OCI-LY1 (cell line): ENCODE data around the gene GNA14.
"Not testable (repeated sequence)": the region's sequence is repeated elsewhere in the genome, so short reads cannot be mapped to it uniquely, and the experiment has no call there.

Experiments
- H2AFZ ChIP-seq: fragments of 200-600 bp; sonication (generic), shearing (Covaris generic); 2 replicates; pipeline ENCODE4 v1.6.0; 2014; ENCODE audit warnings: antibody characterized with exemption, mild to moderate bottlenecking, low read length
- H3F3A ChIP-seq: fragments of 200-600 bp; sonication (generic), shearing (Covaris generic); 2 replicates; pipeline ENCODE4 v1.6.0; 2014; ENCODE audit warnings: mild to moderate bottlenecking, antibody characterized with exemption, low read length, moderate library complexity; ENCODE audit not compliant: insufficient read depth
- H3K27ac ChIP-seq: fragments of 200-600 bp; sonication (generic); 2 replicates; pipeline ENCODE4 v1.5.1; 2014; ENCODE audit warnings: low read length, mixed run types, mild to moderate bottlenecking, low read depth; ENCODE audit not compliant: poor library complexity, severe bottlenecking
- H3K27me3 ChIP-seq: fragments of 200-600 bp; sonication (generic); 2 replicates; pipeline ENCODE4 v1.6.0; 2014; ENCODE audit warnings: antibody characterized with exemption, mild to moderate bottlenecking, low read length, moderate library complexity; ENCODE audit not compliant: insufficient read depth
- H3K36me3 ChIP-seq: fragments of 200-600 bp; sonication (generic); 2 replicates; pipeline ENCODE4 v1.6.1; 2014; ENCODE audit warnings: mild to moderate bottlenecking, antibody characterized with exemption, low read length, moderate library complexity, mixed read lengths; ENCODE audit not compliant: insufficient read depth
- H3K4me1 ChIP-seq: fragments of 200-600 bp; sonication (generic); 2 replicates; pipeline ENCODE4 v1.5.1; 2014; ENCODE audit warnings: mild to moderate bottlenecking, low read length, moderate library complexity; ENCODE audit not compliant: insufficient read depth, severe bottlenecking
- H3K4me2 ChIP-seq: fragments of 200-600 bp; sonication (generic), shearing (Covaris generic); 2 replicates; pipeline ENCODE4 v1.6.1; 2014; ENCODE audit warnings: low read length
- H3K4me3 ChIP-seq: fragments of 200-600 bp; sonication (generic); 2 replicates; pipeline ENCODE4 v1.5.1; 2014; ENCODE audit warnings: low read length, low read depth, mild to moderate bottlenecking, mixed read lengths; ENCODE audit not compliant: poor library complexity, severe bottlenecking
- H3K79me2 ChIP-seq: fragments of 200-600 bp; shearing (Covaris generic); 2 replicates; pipeline ENCODE4 v1.6.1; 2016; ENCODE audit warnings: mixed run types, low read length, mixed read lengths; ENCODE audit not compliant: insufficient read depth
- H3K9ac ChIP-seq: fragments of 200-600 bp; sonication (generic), shearing (Covaris generic); 2 replicates; pipeline ENCODE4 v1.6.1; 2014; ENCODE audit warnings: mild to moderate bottlenecking, low read length, mixed read lengths
- H3K9me2 ChIP-seq: fragments of 200-600 bp; sonication (generic), shearing (Covaris generic); 2 replicates; pipeline ENCODE4 v1.6.1; 2014; ENCODE audit warnings: low read depth, mild to moderate bottlenecking, low read length, mixed read lengths
- H3K9me3 ChIP-seq: fragments of 200-600 bp; shearing (Covaris generic); 2 replicates; pipeline ENCODE4 v1.6.1; 2014; ENCODE audit warnings: low read length, mixed read lengths
- H4K20me1 ChIP-seq: fragments of 200-600 bp; sonication (generic), shearing (Covaris generic); 2 replicates; pipeline ENCODE4 v1.6.0; 2016; ENCODE audit warnings: mild to moderate bottlenecking, low read length; ENCODE audit not compliant: insufficient read depth
- CTCF ChIP-seq: fragments of 200-600 bp; sonication (generic), shearing (Covaris generic); IDR thresholded peaks from 2 replicates; pipeline ENCODE4 v1.5.1; 2017; ENCODE audit warnings: mild to moderate bottlenecking, antibody characterized with exemption, low read length, moderate library complexity, mixed read lengths
- EZH2 ChIP-seq: fragments of 200-600 bp; sonication (generic), shearing (Covaris generic); IDR thresholded peaks from 2 replicates; pipeline ENCODE4 v1.8.0; 2017; ENCODE audit warnings: borderline replicate concordance, mixed run types, mild to moderate bottlenecking, antibody characterized with exemption, low read length, moderate library complexity, mixed read lengths

GNA14 gene

GRCh38 chr9:77648234-77649108 is at the start of gene GNA14:
Gene GNA14 (minus strand): TSS chr9:77648322. CDS start chr9:77647793, 529 bp downstream.
- no peaks in the 10 kb centered on the region for H3F3A ChIP-seq
- H3K27me3 ChIP-seq = no peaks in the 10 kb centered on the region
- no peak within 1 kb of the TSS for H3K4me3 ChIP-seq
- H3K79me2 ChIP-seq = no peaks in the 10 kb centered on the region
- no peak within 1 kb of the TSS for H3K4me2 ChIP-seq
- no peaks in the 10 kb centered on the region for H3K4me1 ChIP-seq
- no peak within 1 kb of the TSS for H3K27ac ChIP-seq
- no peak within 1 kb of the TSS for H2AFZ ChIP-seq
- TF ChIP-seq CTCF (no peak), EZH2 (no peak)
- H3K9me2 ChIP-seq = no peaks in the 10 kb centered on the region
- H4K20me1 ChIP-seq = no peaks in the 10 kb centered on the region
- H3K36me3 ChIP-seq = no peaks in the 10 kb centered on the region
- no peak within 1 kb of the TSS for H3K9ac ChIP-seq
- no peaks in the 10 kb centered on the region for H3K9me3 ChIP-seq

- Histone ChIP-seq H3K79me2 (no peaks in the 10 kb centered on the region), H3K36me3 (no peaks in the 10 kb centered on the region), H3K27ac (no peak overlapping the region), H3K9ac (no peak overlapping the region), H3K4me2 (no peak overlapping the region), H3K4me1 (no peaks in the 10 kb centered on the region), H3K9me3 (no peaks in the 10 kb centered on the region), H3K27me3 (no peaks in the 10 kb centered on the region), H2AFZ (no peak overlapping the region), H4K20me1 (no peaks in the 10 kb centered on the region), H3K9me2 (no peaks in the 10 kb centered on the region), H3F3A (no peaks in the 10 kb centered on the region), H3K4me3 (no peak overlapping the region)
- TF ChIP-seq EZH2 (no peak), CTCF (no peak)
Observed at GRCh38 chr9:77697238-77697984, 49.3 kb upstream of the GNA14 start.

- not testable (repeated sequence) for H3K4me3 ChIP-seq, H3K9me3 ChIP-seq, H3K79me2 ChIP-seq, H3K27ac ChIP-seq, H2AFZ ChIP-seq, H3K27me3 ChIP-seq, H3K9me2 ChIP-seq, H3K4me2 ChIP-seq, H3K9ac ChIP-seq, H3F3A ChIP-seq, H4K20me1 ChIP-seq, H3K36me3 ChIP-seq, H3K4me1 ChIP-seq
Observed at GRCh38 chr9:77690723-77691122, 42.6 kb upstream of the GNA14 start.

GRCh38 chr9:77690119-77690518 is 42.0 kb upstream of the GNA14 start:
- H3K27ac ChIP-seq, H3K9me3 ChIP-seq, H3K79me2 ChIP-seq, H3F3A ChIP-seq, H4K20me1 ChIP-seq, H3K9me2 ChIP-seq, H3K9ac ChIP-seq, H2AFZ ChIP-seq, H3K4me1 ChIP-seq, H3K36me3 ChIP-seq, H3K27me3 ChIP-seq, H3K4me3 ChIP-seq, H3K4me2 ChIP-seq: not testable (repeated sequence)

- not testable (repeated sequence) for H3K79me2 ChIP-seq, H3K9me2 ChIP-seq, H3K36me3 ChIP-seq, H2AFZ ChIP-seq, H3K9ac ChIP-seq, H3K4me1 ChIP-seq, H3K4me2 ChIP-seq, H3K9me3 ChIP-seq, H3K27me3 ChIP-seq, H3K27ac ChIP-seq, H3F3A ChIP-seq, H3K4me3 ChIP-seq, H4K20me1 ChIP-seq
Observed at GRCh38 chr9:77687737-77688136, 39.6 kb upstream of the GNA14 start.
